Body of pancreas (tissue), 4 donors: Measurements from ENCODE around the gene MYO16. TPM values are rescaled to one million over a fixed set of nuclear protein-coding genes. Genes with fewer than 3 reads are reported as not detected.

Experiments
- ATAC-seq: fragments of 150-250 bp; one replicate; pipeline ENCODE4 v1.9.1; 2016
- DNase-seq, 4 donors: peaks; one replicate each; pipeline ENCODE4 v3.0.0-alpha.2; 2019
- H3K27ac ChIP-seq, 4 donors: fragments of 200-600 bp; sonication (generic); 1 replicate in 3 of 4; 2 replicates in 1 of 4; pipeline versions ENCODE4 v1.5.1 to v1.6.1; 2016 to 2019; ENCODE audit warnings: mild to moderate bottlenecking in 1 of 4, mixed read lengths in 1 of 4, moderate library complexity in 1 of 4
- H3K27me3 ChIP-seq, 2 donors: fragments of 200-600 bp; sonication (generic); one replicate each; pipeline ENCODE4 v1.6.0; 2016; ENCODE audit warnings: mild to moderate bottlenecking in 1 of 2
- H3K36me3 ChIP-seq, 2 donors: fragments of 200-600 bp; sonication (generic); replicated peaks in 1 of 2; 2 replicates each; pipeline ENCODE4 v1.5.1; 2016; ENCODE audit warnings: low read depth in 2 of 2; ENCODE audit not compliant: insufficient read depth in 1 of 2
- H3K4me1 ChIP-seq: fragments of 200-600 bp; sonication (generic); one replicate; pipeline ENCODE4 v1.6.0; 2016
- H3K4me3 ChIP-seq, 2 donors: fragments of 200-600 bp; sonication (generic); 1 replicate in 1 of 2; 2 replicates in 1 of 2; pipeline ENCODE4 v1.5.1; 2016 to 2019
- H3K9me3 ChIP-seq, 3 donors: fragments of 200-600 bp; sonication (generic); 1 replicate in 2 of 3; 2 replicates in 1 of 3; pipeline ENCODE4 v1.5.1; 2016
- CTCF ChIP-seq, 7 experiments: fragments of 450-650 bp in 4 of 7; fragments of 200-600 bp in 3 of 7; sonication (generic) in 3 of 7; IDR thresholded peaks; one replicate each; pipeline ENCODE4 v1.5.1; 2016 to 2019; ENCODE audit warnings: antibody characterized with exemption in 7 of 7
- POLR2A ChIP-seq, 3 donors: fragments of 450-650 bp; IDR thresholded peaks; one replicate each; pipeline ENCODE4 v1.6.1; 2016; ENCODE audit warnings: antibody characterized with exemption in 3 of 3, mild to moderate bottlenecking in 2 of 3
- WGBS, 2 donors: methylation state at CpG; one replicate each; pipeline ENCODE4 v1.1.5; 2017; 5-methylcytosine and 5-hydroxymethylcytosine counted together
- intact Hi-C: fragments of 100-400 bp; cut with DNase I; formaldehyde crosslinking; loops from one replicate; pipeline ENCODE4 v1.15.1; 2023
- total RNA-seq, 2 donors: library from RNA; depleted of rRNA; stranded (reverse); fragments of >200 nt; gene quantifications; one replicate each; pipeline ENCODE4 v1.1.0, GENCODE V29; 2016

The MYO16 gene
- total RNA-seq, 2 donors from 2014 or later: under 0.01 to 0.78 TPM

DNA sequence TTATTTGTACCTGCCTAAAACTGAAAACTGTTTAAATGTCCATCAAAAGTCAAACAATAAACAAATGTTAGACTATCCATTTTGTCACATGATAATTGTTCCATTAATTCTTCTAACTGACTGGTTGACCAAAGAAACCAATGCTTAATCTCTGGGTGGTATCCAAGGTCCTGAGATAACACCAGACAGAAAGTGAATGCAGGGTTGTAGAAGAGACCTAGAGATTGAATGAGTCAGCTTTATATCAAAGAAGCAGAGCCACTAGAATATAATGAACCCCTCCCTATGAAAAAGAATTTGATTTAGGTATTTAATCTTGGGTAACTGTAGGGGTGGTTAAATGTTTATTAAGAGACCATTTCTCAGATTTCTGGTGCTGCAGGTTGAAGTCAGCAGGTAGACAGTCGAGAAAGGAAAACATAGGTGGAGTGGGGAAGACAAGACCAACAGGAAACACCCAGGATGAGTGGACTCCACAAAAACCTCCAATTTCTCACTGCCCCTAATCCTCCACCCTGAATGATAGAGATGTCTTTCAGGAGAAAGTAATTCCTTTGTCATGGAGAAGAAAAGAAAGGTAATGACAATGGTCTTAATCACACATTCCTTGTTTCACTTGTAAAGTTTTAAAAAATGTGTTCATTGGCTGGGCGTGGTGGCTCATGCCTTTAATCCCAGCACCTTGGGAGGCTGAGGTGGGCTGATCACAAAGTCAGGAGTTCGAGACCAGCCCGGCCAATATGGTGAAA lies 620.5 kb downstream of the MYO16 start:
- Histone ChIP-seq H3K9me3 (no peaks in the 10 kb centered on the region), H3K36me3 (no peaks in the 10 kb centered on the region), H3K27ac (no peak overlapping the region), H3K4me1 (no peaks in the 10 kb centered on the region), H3K27me3 (no peaks in the 10 kb centered on the region), H3K4me3 (no peak overlapping the region)
- DNase-seq: no peak
- ATAC-seq: no peak
- WGBS, 2 donors: 72 to 79% methylated on average over 4 of the region's 4 CpGs
- no peak for TF ChIP-seq POLR2A (IDR thresholded peaks at IDR 0.05)
- TF ChIP-seq CTCF (IDR thresholded peaks at IDR 0.05): no peak
- intact Hi-C loops: no loop called here

- intact Hi-C loops: no loop called here
- no peak for ATAC-seq
- WGBS, 2 donors: 18 to 22% methylated on average over 2 of the region's 2 CpGs
- Histone ChIP-seq H3K4me1 (no peaks in the 10 kb centered on the region), H3K36me3 (no peaks in the 10 kb centered on the region), H3K27ac (no peak overlapping the region), H3K4me3 (no peak overlapping the region), H3K27me3 (no peaks in the 10 kb centered on the region), H3K9me3 (no peaks in the 10 kb centered on the region)
- TF ChIP-seq POLR2A (IDR thresholded peaks at IDR 0.05): no peak
- TF ChIP-seq CTCF (IDR thresholded peaks at IDR 0.05): no peak
- no peak for DNase-seq
Measured at GRCh38 chr13:109251956-109252355, 622.5 kb downstream of the MYO16 start.

DNA sequence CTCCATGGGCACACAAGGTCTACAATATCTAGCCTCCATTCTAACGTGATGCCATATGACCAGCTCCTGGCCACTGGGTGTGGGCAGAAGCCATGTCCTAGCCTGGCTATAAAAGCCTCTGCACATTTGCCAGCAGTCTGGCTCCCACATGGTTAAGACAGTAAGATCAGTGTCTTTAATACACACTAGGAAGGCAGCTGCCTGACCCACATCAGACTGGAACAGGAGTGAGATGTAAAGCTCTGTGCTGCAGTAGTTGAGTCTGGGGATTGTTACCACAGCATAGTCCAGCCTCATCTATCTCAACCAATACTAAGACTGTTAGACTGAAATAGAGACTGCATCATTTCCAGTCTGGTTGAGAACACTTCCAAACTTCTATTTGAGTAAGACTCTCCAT lies 623.9 kb downstream of the MYO16 start:
- no peak for DNase-seq
- no peaks in the 10 kb centered on the region for H3K9me3 ChIP-seq

GRCh38 chr13:109254274-109254673 lies 624.9 kb downstream of the MYO16 start:
- H3K9me3 ChIP-seq: no peaks in the 10 kb centered on the region
- no peaks in the 10 kb centered on the region for H3K36me3 ChIP-seq
- no peak overlapping the region for H3K4me3 ChIP-seq
- intact Hi-C loops: no loop called here
- H3K27ac ChIP-seq: no peak overlapping the region
- 42 to 85% methylated on average over 1 of the region's 1 CpG for WGBS, 2 donors
- DNase-seq (no peak), ATAC-seq (no peak)
- no peak for TF ChIP-seq POLR2A (IDR thresholded peaks at IDR 0.05)
- TF ChIP-seq CTCF (IDR thresholded peaks at IDR 0.05): no peak
- no peaks in the 10 kb centered on the region for H3K27me3 ChIP-seq
- H3K4me1 ChIP-seq: no peaks in the 10 kb centered on the region

More for the DNA sequence above, 623.9 kb downstream of the MYO16 start:
- no peak overlapping the region for H3K27ac ChIP-seq
- no peaks in the 10 kb centered on the region for H3K36me3 ChIP-seq
- no peak overlapping the region for H3K4me3 ChIP-seq
- 67% methylated on average over 1 of the region's 1 CpG for WGBS, 2 donors
- ATAC-seq: no peak
- intact Hi-C loops: no loop called here
- H3K4me1 ChIP-seq: no peaks in the 10 kb centered on the region
- H3K27me3 ChIP-seq: no peaks in the 10 kb centered on the region
- TF ChIP-seq POLR2A (IDR thresholded peaks at IDR 0.05) (no peak), CTCF (IDR thresholded peaks at IDR 0.05) (no peak)
